ENCODE measurements around the gene KCNK6. TPM values are rescaled to one million over a fixed set of nuclear protein-coding genes. Genes with fewer than 3 reads are reported as not detected.

Gene KCNK6
- total RNA-seq, 1 donor from 2014 or later: 14.1 TPM

DNA sequence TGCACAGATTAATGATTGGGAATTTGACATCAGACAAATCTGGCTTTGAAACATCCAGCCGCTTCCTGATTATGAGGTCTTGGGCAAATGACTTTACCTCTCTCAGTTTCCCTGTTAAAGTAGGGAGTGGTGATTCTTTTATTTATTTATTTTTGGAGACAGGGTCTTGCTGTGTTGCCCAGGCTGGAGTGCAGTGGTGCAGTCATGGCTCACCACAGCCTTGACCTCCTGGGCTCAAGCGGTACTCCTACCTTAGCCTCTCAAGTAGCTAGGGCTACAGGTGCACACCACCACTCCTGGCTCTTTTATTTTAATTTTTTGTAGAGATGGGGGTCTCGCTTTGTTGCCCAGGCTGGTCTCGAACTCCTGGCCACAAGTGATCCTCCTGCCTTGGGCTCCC lies 57.4 kb downstream of the KCNK6 start:
- intact Hi-C loops (cut with DNase I): no loop called here
- no peak for DNase-seq (ENCODE audit: low spot score)

DNA sequence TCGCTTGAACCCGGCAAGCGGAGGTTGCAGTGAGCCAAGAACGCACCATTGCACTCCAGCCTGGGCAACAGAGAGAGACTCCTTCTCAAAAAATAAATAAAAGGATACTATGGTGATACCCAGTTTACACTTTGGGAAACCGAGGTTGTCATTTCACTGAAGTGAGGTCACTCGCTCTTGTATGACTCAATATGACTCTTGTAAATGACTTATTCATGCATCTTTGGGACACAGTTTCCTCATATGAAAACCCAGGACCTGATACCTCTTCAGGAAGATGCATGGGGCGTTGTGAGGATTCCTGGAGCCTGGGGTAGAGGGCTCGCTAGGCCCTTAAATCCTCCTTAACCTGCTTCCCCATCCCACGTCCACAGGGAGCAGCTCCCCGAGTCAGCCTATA lies 59.2 kb downstream of the KCNK6 start:
- no peak for DNase-seq (ENCODE audit: low spot score)
- intact Hi-C loops (cut with DNase I): no loop called here

DNA sequence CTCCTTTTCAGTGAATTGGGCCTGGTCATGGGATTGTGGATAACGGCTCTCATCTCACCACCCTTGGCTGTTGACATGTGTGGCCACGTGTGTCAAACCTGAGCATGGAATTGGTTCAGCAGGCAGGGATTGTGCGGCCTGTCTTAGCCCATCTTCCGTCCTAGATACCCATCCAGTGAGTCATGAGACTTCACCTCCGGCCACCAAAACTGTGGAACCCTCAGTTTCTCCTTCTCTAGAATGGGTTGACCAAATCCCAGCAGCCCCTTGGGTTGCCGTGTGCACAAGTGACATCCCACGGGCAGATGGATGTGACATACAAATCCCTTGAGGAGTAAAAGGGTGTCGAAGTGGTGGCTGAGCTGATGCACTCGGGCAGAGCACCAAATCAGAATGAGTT lies 61.5 kb downstream of the KCNK6 start:
- DNase-seq (ENCODE audit: low spot score): no peak

More for the DNA sequence above, 61.5 kb downstream of the KCNK6 start:
- intact Hi-C loops (cut with DNase I): no loop called here

Other genes starting within 250 kb of the KCNK6 start
- 0.51 TPM for gene DPF1, start 95.6 kb upstream of the KCNK6 start, total RNA-seq
- 23.9 TPM for gene PPP1R14A, start 63.5 kb upstream of the KCNK6 start, total RNA-seq
- gene SPINT2, start 55.3 kb upstream of the KCNK6 start, total RNA-seq: 17.3 TPM
- gene C19orf33, start 15.6 kb upstream of the KCNK6 start, total RNA-seq: 2.0 TPM
- 27.6 TPM for gene YIF1B, start 3.9 kb upstream of the KCNK6 start, total RNA-seq
- gene CATSPERG, start 16.0 kb downstream of the KCNK6 start, total RNA-seq: 1.5 TPM
- gene PSMD8, start 54.7 kb downstream of the KCNK6 start, total RNA-seq: 283 TPM
- 0.40 TPM for gene GGN, start 68.2 kb downstream of the KCNK6 start, total RNA-seq
- gene SPRED3, start 68.9 kb downstream of the KCNK6 start, total RNA-seq: 2.2 TPM
- 14.2 TPM for gene FAM98C, start 83.2 kb downstream of the KCNK6 start, total RNA-seq
- gene RASGRP4, start 106.4 kb downstream of the KCNK6 start, total RNA-seq: 1.5 TPM
- 1.3 TPM for gene RYR1, start 113.8 kb downstream of the KCNK6 start, total RNA-seq

Data from cardiac septum (tissue), 1 donor.